ENCODE results near the gene MED12L.

MED12L gene

DNA sequence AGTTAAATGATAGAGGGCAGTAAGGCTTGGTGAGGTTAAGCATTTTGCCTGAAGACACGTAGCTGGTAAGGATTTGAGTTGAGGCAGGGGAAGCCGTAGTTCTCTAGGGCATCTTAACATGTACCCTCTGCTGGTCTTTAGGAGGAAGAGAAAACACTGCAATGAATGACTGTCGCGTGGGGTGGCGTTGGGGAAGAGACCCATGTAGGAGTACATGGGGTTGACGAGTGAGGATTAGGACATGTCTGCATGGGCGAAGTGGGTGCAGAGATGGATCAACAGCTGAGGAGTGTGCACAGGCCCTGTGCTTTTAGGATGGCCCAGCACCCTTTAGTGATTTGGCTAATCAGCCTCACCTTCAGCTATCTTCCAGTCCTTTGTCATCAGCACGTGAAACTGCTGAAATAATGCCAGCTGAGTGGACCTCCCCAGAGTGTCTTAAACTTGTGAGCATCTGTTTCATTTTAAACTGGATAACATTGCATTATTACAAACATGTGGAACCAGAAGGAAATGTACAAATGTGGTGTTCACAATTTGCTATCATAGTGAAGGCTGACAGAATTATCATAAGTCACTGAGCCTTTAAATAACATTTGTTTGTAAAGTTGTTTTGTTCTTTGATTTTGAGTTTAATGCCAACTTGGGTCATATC is 177.5 kb downstream of the MED12L start:
- DNase-seq (ENCODE audit: low spot score) = no peak

GRCh38 chr3:151264605-151265004 is 179.1 kb downstream of the MED12L start:
- DNase-seq (ENCODE audit: low spot score) = no peak

GRCh38 chr3:151265166-151265565 is 179.7 kb downstream of the MED12L start:
- no peak for DNase-seq (ENCODE audit: low spot score)

- DNase-seq (ENCODE audit: low spot score) = peak; percentile 12
Measured at GRCh38 chr3:151265866-151266265, 180.4 kb downstream of the MED12L start.

DNA sequence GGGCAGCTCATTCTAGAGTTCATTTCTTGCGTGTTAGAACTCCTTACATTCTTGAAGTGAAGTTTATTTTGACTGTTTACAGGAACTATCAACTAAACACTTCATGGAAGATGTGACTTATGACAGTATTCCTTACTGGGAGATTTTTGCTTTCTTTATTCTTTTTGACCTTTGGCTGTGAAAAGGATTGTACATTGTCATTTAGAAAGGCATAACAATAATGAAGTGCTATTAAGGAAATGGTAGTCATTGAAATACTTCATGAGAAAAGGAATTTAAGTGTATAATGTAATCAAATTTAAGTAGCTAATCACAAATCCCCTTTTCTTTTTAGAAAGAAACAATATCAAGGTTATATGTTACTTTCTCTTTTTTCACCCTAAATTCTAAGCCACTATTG is 181.6 kb downstream of the MED12L start:
- no peak for DNase-seq (ENCODE audit: low spot score)

DNA sequence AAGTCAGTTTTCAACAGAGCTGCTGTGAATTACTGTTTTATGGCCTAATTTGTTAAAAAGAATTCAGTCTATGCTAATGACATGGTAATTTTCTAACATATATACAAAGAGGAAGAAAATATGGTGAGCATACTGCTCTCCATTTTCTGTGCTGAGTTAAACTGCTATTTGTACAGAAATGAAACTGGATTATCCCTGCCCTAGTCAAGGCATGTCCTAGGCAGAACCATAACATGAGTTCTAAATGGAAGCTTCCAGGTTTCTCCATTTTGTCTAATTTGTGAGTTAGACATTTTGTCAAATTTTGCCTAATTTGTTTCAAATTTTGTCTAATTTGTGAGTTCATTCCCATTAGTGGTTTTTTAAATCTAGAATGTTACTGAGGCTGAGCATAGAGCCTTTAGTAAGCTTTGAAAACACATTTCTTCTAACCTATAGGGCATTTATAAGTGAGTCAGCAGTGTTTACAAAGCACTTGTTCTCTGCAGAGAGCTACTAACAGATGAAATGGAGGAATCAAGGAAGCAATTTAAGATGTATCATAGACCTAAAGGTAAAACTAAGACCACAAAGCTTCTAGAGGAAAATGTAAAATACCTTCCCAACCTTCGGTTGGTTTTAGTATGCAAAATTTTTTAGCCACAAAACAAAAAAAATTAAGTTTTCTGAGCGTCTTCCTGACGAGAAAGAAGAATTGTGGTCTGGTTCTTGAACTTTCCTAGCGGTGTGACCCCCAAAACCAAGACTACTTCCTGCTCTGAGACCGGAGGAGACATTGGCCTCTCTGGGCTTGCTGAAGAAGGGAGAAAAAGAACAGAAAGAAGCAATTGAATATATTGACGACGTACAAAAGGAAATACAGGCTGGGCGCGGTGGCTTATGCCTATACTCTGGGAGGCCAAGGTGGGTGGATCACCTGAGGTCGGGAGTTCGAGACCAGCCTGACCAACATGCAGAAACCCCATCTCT is 183.1 kb downstream of the MED12L start:
- no peak for DNase-seq (ENCODE audit: low spot score)

- no peak for DNase-seq (ENCODE audit: low spot score)
Measured at GRCh38 chr3:151269631-151270030, 184.2 kb downstream of the MED12L start.

DNA sequence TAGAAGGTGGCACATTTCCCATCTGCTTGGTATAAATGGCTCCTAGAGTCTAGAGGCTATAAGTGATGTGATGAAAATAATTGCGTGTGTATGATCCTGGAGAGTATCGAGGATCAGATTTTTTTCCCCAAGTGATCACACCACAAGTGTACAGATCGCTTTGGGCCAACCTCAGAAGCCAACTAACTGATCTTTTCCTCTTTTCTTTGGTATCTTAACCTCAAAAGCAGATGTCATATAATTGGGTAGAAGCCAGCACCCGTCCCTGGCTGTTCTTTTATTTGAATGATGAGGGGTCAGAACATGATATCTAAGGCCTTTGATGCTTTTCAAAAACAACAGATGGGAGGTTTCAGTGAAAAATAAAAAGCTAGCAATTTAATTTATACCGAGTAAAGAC is 189.6 kb downstream of the MED12L start:
- no peak for DNase-seq (ENCODE audit: low spot score)

DNA sequence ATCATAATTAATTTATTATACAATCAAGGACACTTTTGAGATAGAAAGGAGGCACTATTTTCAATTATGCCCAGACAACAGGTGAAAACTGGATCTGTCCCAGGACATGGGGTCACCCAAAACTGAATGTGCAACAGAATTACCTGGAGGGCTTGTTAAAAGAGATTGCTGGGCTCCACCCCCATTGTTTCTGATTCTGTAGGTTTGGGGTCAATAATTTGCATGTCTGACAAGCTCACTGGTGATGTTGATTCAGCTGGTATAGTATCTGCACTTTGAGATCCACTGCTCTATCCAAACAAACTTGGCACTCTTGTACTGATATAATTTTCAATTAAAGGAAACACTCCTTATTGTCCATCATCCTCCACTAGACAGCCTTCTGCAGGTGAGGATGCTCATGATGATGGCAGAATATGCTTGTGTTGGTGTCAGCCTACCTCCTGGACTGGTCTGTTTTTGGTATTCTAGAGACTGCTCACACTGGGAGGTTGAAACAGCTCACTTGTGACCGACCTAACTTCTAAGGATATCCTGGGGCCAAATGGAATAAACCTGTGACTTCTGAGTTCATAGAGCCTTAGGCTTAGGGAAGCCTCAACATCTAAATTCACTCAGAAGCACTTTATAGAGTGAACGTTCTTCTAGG is 190.7 kb downstream of the MED12L start:
- no peak for DNase-seq (ENCODE audit: low spot score)

GRCh38 chr3:151276687-151277042 is 191.2 kb downstream of the MED12L start:
- no peak for DNase-seq (ENCODE audit: low spot score)

GRCh38 chr3:151278230-151278629 is 192.8 kb downstream of the MED12L start, which contains the start of gene P2RY14:
P2RY14 (minus strand) TSS chr3:151278542; CDS start chr3:151214316, 64,226 bp downstream.
- no peak for DNase-seq (ENCODE audit: low spot score)

DNA sequence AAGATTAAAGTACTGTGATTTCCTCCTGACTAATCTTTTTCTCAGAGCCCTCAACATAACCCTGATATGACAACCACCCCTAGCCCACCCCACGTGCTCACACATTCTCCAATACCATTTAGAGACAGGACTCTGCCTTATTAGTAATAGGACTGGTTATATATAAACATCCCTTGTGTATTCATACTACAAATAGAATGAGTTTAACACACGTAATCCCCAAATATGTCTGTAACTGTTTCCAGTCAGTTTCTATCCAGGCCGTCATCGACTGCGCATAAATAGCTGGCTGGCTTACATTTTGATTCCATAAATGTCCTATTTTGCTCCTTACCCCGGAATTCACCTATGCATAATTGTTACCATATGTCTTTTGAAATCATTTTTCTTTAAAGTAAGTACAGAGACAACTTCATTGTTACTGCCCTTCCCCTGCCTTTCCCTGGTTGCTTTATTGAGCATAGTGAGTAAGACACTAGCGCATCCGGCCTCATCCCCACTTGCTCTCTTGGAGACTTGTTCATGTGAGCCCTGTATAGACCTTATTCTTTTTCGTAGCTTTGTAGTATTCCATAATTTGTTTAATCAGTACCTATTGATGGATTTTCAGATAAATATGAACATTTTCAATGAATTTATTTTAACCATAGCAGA is 196.3 kb downstream of the MED12L start:
- no peak for DNase-seq (ENCODE audit: low spot score)

- peak; percentile 51 for DNase-seq (ENCODE audit: low spot score)
Measured at GRCh38 chr3:151282921-151283320, 197.5 kb downstream of the MED12L start.

DNA sequence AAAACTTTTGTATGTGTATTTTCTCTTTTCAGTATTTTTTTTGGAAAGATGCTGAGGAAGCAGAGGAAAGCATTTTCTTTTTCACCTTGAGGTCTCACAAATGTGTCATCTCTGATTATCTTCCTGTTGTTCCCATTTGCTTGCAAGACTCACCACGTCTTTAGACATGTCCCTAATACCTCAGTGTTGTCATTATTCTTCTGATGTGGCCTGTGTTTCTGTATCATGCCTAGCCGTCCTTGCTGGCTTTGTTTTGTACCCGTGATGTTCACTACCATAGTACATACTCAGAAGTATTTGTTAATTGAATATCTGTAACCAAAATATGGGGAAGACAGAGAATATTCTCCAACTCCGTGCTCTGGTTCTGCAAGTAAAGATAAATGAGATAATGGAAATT is 197.9 kb downstream of the MED12L start:
- DNase-seq (ENCODE audit: low spot score) = no peak

DNA sequence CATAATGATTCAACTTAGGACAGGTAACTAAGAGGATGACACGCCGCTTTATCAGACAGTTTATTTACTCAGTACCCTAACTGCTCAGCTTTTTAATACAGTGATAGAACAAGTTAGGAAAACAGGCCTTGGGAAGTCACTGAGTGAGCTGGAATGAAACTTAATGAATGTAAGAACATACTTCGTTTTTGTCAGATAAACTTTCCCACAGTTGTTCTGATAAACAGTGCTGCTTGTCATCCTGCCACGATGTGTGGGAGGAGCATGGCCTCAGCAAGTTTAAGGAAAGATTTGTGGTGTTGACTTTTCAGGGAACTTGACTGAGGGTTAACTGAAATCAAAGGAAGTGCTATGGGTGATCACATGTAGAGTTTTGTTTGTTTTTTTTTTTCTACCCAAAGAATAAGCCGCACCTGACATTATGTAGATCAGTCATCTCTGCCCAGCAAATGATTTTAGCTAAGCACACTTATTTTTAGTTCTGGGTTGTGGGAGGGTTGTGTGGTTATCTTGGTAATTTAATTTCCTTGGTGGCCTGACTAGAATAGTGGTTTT is 198.5 kb downstream of the MED12L start:
- no peak for DNase-seq (ENCODE audit: low spot score)

- DNase-seq (ENCODE audit: low spot score) = no peak
Measured at GRCh38 chr3:151285940-151286339, 200.5 kb downstream of the MED12L start.

DNA sequence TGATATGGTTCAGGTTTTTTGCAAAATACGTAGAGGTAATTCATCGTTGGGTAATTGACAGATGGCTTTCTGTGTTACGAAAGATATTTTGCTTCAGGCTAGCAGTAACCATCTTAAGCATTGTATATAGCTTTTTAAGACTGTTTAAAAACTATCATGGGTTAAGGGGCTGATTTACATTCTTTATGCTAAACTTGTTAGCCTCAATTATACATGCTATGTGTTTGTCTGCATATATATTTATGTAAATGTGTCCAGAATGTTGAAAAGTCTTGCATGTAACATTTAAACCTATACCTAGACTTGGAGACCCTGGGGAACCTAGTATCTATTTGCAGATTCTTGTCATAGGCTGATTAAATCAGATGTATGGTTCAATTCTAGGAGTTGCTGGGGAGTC is 204.0 kb downstream of the MED12L start:
- DNase-seq (ENCODE audit: low spot score) = no peak

DNA sequence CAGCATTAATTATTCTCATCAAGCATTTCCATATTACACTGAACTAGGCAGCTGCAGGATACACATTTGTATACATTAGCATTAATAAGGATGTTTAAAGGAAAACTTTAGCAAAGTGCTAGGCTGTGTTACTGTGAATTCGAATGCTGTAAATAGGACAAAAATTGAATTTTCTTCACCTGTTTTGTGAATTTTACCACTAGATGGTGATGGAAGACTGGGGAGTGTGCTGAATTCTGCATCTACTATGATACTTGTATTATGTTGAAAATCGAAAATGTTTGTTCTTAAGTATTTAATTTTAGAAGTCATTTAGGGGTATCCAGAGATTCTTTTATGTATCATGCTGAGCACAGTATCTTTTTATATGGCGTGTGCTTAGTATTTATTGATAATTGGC is 205.2 kb downstream of the MED12L start:
- no peak for DNase-seq (ENCODE audit: low spot score)

DNA sequence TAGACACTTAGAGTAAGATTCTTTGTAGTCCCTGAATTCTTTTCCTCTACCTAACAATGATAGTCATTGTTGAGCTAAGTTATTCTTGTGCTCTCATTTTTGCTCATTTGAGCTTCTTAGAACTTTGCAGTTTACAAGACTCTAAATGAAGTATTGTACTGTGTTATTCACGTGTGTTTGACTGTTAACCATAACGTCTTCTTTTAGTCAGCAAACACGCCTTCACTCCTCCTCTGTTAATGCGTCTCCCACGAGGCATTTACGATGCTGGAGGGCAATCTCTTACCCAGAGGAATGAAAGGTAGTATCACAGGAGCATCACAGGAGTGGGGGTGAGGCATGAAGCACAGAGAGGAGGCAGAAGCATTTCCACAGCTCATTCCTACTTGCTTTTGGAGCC is 207.7 kb downstream of the MED12L start:
- DNase-seq (ENCODE audit: low spot score) = no peak

GRCh38 chr3:151296226-151296625 is 210.8 kb downstream of the MED12L start:
- no peak for DNase-seq (ENCODE audit: low spot score)

DNA sequence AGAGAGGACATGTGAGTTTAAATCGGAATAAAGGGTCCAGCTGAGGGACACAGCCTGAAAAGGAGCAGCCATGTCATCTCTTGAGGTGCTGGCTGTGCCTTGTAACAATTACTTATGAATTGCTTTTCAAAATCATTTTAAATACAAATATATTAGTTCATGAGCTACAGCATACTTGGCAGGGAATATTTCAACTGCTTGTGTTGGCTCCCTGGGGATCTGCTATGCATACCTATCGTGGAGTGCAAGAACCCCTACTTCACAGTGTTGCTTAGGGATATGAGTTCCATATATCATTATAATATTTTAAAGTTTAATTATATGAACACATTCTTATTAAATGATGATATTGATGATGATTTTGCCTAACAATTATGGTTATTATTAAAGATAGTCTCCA is 212.0 kb downstream of the MED12L start:
- DNase-seq (ENCODE audit: low spot score) = no peak

- DNase-seq (ENCODE audit: low spot score) = no peak
Measured at GRCh38 chr3:151299006-151299405, 213.5 kb downstream of the MED12L start.
